ENCODE data around the gene FAM83C.

The FAM83C gene
- 0 to 1.1 (median 0) reads per million in 17 experiments for total RNA-seq

DNA sequence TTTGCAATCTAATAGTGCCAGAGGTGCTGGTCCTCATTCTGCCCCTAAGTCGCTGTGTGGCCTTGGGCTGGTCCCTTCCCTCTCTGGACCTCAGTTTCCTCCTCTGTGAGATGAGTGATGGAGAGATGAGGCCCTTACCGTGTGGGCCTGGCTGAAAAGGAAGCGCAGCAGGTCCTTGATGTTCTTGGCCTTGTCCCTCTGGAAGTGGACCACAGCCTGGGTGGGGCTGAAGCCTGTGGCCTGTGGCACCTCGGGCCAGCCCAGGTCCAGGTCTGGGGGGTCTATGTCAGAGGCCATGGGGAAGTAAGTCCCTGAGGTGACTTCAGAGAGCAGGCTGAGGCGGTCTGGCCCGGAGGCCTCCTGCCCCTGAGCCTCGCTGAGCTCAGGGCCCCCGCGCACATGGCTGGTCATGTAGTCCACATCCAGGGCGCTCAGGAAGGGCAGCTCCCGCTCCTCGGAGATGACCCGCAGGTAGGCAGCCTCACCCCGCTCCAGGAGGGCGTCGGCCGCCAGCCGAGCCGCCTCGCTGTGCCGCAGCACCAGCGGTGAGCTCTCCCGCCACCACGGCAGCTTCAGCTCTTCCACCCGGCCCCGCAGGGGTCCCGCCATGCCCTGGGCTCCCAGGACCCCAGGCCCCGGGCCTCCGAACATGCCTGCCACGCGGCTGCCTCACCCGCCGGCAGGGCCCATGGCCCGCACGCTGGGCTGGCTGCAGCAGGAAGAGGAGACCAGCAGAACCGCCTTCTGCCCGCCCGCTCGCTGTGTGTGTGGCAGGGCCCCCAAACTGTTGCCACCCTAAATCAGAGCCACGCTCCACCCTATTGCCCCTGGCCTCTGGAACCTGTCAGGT is at the start of gene FAM83C:
Gene FAM83C (minus strand): TSS at position 772 of the 850 bp plus-strand sequence. CDS start 121 bp downstream, at position 651.
- no peak for DNase-seq

- no peak for DNase-seq
These were observed 49.3 kb upstream of the FAM83C start for GRCh38 chr20:35341366-35342028.

DNA sequence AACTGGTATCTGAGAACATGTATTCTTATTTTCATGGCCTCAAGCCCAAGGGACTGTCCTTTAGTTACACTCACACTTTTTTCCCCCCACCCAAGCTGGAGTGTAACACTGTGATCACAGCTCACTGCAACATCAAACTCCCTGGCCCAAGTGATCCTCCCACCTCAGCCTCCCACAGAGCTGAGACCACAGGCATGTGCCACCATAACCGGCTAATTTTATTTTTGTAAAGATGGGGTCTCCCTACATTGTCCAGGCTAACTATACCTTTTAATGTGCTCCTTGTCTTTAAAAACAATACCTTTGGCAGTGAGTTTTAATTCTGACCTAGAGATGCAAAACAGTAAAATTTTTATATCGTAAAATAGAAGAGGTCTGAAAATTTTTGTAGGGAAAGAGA is 48.2 kb upstream of the FAM83C start:
- no peak for DNase-seq

- DNase-seq, result no peak
These were observed 47.4 kb upstream of the FAM83C start for GRCh38 chr20:35339636-35340035.

- DNase-seq, result no peak
These were observed 46.8 kb upstream of the FAM83C start for GRCh38 chr20:35339007-35339406.

DNA sequence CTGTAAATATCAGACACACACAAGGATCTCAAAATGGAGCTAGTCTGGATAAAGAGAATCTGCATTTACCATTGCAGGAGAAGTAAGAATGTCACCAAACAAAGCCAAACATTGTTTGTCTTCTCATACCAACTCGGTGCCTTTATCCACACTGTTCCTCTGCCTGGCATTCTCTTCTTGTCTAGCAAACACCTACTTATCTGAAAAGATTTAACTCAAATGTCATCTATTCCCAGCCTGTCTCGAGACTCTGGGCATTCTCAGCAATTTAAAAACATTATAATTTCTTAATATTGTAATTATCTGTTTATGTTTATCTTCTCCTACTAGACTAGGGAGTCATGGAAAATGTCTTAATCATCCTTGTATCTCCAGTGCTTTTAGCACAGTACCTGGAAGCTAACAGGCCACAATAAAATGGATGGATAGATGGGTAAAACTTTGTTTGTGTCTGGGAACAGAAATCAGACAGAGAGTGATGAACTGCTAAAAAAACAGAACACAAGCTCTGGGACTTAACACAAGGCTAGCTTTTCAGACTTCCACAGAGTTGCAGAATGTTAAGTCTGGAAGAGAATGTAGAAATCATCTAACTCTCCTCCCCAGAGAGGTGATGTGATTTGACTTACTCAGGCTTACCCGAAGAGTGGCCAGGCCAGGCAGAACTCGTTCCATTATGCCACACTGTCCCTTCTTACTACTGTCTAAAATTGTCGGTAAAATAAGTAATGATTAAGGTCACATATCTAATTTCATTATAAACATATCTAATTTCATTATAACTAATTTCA is 42.3 kb upstream of the FAM83C start:
- DNase-seq, result no peak

GRCh38 chr20:35333606-35334005 is 41.4 kb upstream of the FAM83C start:
- DNase-seq, result no peak

DNA sequence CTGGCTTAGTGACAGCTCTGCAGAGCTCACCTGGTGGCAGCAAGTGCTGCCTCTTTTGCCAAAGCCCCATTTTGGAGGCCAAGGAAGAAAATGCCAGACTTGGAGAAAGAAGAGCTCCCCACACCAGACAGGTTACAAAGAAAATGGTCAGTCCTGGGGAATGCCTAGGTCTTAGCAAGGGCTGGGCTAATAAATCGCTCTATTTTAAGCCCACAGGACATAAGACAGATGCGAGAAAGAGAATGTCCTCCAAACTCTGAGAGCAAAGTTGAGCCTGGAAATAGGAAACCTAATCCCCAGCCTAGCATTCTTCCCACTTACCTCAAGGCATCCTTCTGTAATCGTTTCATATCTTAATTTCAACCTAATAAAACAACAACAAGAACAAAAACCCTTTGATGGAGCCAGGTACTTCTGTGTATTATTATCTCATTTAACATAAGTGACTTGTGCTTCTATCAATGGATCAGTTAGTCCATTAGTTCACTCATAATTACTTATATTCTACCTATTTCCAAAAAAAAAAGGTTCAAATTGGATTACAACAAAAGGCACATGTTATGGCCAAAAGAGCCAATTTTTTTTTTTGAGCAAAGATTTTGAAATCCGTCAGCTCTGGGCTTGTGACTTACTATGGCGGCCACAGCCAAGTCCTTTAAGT is 40.4 kb upstream of the FAM83C start:
- DNase-seq, result no peak

DNA sequence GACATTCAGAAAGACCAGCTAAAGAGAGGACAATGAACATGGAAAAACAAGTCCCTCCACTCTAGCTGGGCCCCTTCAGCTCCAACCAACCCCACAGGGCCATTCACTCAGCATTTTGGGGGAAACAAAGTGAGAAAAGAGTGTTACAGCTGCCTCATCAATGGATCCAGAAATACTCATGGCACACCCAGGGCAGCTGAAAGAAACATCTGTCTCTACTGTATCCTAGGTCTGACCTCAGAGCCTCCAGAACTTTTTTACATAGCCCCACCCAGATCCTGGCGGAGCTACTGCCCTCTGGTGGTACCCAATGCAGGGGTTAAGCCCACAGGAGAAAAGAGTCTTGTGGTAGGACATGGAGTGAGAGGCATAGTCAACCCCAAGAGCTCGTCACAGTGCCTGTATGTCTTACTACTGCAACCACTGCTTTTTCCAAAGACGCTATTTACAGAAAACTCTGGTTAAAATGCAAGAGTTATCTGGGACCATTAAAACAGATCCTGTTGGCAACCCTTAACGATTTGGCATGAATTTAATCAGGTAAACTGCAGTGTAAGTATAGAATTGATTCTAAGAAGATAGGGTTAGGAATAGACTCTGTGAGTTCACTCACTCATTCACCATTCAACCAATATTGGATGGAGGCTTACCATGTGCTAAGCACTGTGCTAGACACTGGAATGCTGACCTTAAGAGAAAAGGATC is 37.4 kb upstream of the FAM83C start:
- DNase-seq, result peak; percentile 48 to 80 (median 69)

DNA sequence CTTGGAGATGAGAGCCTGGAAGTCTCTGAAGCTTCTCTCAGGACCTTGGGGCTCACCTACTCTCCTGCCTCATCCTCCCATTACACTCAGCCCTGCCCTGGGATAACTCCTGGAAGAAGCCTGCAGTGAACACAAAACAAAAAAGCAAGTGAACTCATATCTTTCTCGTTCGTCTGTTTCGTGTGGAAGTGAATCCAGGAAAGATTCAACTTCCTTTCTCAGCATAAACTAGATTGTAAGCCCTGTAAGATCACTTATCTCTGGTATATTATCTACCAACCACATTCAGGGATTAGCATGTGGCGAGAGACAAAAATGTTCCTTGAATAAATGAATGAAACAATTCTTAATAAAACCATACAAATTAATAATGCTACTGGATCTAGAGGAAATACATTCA is 36.5 kb upstream of the FAM83C start:
- no peak for DNase-seq

- no peak for DNase-seq
These were observed 36.0 kb upstream of the FAM83C start for GRCh38 chr20:35328095-35328685.

DNA sequence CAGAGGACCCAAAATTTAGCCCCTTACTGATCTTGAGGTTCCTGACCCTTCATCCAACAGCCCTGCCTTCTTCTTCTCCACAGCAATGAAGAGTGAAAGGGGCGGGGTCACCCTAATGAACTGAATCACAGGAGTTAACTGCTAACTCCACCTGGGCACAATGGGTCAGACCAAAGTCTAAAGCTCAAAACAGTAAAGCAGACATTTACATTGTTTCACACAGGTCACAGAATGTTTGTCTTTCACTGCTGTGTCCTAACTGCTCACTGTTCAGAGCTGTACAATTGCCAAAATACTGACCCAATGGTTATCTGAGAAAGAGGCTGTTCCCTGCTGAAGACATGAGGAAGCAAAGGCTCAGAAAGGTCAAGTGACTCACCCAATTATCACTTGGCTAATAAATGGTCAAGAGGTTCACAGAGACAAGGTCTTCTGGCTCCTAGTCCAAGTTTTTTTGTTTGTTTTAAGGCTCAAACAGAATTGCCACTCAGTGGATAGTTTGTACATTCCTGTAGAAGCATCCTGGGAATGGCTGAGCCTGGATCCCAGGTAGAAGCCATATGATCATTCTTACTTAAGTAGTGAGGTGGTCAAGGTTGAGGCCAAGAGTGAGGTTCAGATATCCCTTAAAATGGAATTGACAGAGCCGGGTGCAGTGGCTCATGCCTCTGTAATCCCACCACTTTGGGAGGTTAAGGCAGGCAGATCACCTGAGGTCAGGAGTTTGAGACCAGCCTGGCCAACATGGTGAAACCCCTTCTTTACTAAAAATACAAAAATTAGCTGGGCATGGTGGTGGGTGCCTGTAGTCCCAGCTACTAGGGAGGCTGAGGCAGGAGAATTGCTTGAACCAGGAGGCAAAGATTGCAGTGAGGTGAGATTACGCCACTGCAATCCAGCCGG is 35.1 kb upstream of the FAM83C start:
- peak; percentile 43 to 84 (median 70) for DNase-seq

GRCh38 chr20:35326740-35327073 is 34.5 kb upstream of the FAM83C start:
- no peak for DNase-seq

- DNase-seq, result peak; percentile 55 to 79 (median 66)
These were observed 34.0 kb upstream of the FAM83C start for GRCh38 chr20:35326021-35326739.

- no peak for DNase-seq
These were observed 33.2 kb upstream of the FAM83C start for GRCh38 chr20:35325401-35325800.

- DNase-seq, result no peak
These were observed 28.3 kb upstream of the FAM83C start for GRCh38 chr20:35320396-35321126.

- DNase-seq, result no peak
These were observed 27.6 kb upstream of the FAM83C start for GRCh38 chr20:35319871-35320197.

- DNase-seq, result no peak
These were observed 27.1 kb upstream of the FAM83C start for GRCh38 chr20:35319192-35319870.

Measured in suppressor macrophage (primary cell).